Measurements from ENCODE around the gene TCN1. TPM values are rescaled to one million over a fixed set of nuclear protein-coding genes. Genes with fewer than 3 reads are reported as not detected.
"Not testable (repeated sequence)": the region's sequence is repeated elsewhere in the genome, so short reads cannot be mapped to it uniquely, and the experiment has no call there.

TCN1 gene
- total and polyA plus RNA-seq, 4 donors, result 0.43 to 4.9 (median 3.7) TPM

DNA sequence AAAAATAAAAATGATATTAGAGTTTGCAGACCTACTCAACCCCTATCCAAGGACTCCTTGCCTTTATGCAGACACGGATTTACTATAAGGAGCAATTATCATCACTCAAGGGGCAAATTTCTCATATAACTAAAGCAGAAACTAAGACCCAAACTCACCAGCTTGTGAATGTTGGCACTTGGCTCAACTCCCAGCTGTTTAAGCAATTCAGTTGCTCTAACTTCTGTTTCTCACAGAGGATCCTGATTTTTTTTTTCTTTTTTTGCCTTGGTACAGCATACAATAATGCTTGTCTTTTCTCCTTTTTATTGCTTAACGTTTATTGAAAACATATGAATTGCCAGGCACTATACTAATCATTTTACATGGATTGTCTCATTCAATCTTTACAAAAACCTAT is 11.4 kb downstream of the TCN1 start:
- Histone ChIP-seq H3K36me3 (ENCODE audit: control insufficient read depth in 4 of 4, insufficient read depth in 4 of 4, low read length in 4 of 4) (no peaks in the 10 kb centered on the region), H3K9ac (ENCODE audit: insufficient read depth in 1 of 2, low read length in 2 of 2) (no peak overlapping the region), H3K4me1 (ENCODE audit: control insufficient read depth in 5 of 5, insufficient read depth in 5 of 5, low read length in 5 of 5) (no peaks in the 10 kb centered on the region), H3K27me3 (ENCODE audit: control insufficient read depth in 3 of 3, insufficient read depth in 3 of 3, low read length in 2 of 3) (no peaks in the 10 kb centered on the region), H3K4me3 (no peak overlapping the region), H3K27ac (ENCODE audit: low read depth in 1 of 2, low read length in 1 of 2) (no peak overlapping the region), H3K9me3 (ENCODE audit: control insufficient read depth in 4 of 4, insufficient read depth in 3 of 4, low read length in 3 of 4) (no peaks in the 10 kb centered on the region)
- WGBS, 2 donors, result 51 to 59% methylated on average over 2 of the region's 2 CpGs
- TF ChIP-seq, protein P1, sequence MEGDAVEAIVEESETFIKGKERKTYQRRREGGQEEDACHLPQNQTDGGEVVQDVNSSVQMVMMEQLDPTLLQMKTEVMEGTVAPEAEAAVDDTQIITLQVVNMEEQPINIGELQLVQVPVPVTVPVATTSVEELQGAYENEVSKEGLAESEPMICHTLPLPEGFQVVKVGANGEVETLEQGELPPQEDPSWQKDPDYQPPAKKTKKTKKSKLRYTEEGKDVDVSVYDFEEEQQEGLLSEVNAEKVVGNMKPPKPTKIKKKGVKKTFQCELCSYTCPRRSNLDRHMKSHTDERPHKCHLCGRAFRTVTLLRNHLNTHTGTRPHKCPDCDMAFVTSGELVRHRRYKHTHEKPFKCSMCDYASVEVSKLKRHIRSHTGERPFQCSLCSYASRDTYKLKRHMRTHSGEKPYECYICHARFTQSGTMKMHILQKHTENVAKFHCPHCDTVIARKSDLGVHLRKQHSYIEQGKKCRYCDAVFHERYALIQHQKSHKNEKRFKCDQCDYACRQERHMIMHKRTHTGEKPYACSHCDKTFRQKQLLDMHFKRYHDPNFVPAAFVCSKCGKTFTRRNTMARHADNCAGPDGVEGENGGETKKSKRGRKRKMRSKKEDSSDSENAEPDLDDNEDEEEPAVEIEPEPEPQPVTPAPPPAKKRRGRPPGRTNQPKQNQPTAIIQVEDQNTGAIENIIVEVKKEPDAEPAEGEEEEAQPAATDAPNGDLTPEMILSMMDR (IDR thresholded peaks at IDR 0.05; ENCODE audit: control extremely low read depth, extremely low read depth), result no peak
- DNase-seq (peak in 1 of 3 donors; percentile 5), ATAC-seq (ENCODE audit: insufficient read depth, low FRiP score) (no peak)

DNA sequence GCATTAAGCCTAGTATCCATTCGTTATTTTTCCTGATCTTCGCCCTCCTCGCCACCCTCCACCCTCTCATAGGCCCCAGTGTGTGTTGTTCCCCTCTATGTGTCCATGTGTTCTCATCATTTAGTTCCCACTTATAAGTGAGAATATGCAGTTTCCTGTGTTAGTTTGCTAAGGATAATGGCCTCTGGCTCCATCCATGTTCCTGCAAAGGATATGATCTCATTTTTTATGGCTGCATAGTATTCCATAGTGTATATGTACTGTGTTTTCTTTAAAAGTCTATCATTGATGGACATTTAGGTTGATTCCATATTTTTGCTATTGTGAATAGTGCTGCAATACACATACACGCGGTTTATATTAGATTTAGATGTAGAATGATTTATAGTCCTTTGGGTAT is 14.9 kb downstream of the TCN1 start:
- H3K27me3 ChIP-seq (ENCODE audit: control insufficient read depth in 3 of 3, insufficient read depth in 3 of 3, low read length in 2 of 3); H3K4me3 ChIP-seq; H3K27ac ChIP-seq (ENCODE audit: low read depth in 1 of 2, low read length in 1 of 2); H3K9me3 ChIP-seq (ENCODE audit: control insufficient read depth in 4 of 4, insufficient read depth in 3 of 4, low read length in 3 of 4); H3K9ac ChIP-seq (ENCODE audit: insufficient read depth in 1 of 2, low read length in 2 of 2); DNase-seq; H3K4me1 ChIP-seq (ENCODE audit: control insufficient read depth in 5 of 5, insufficient read depth in 5 of 5, low read length in 5 of 5); ATAC-seq (ENCODE audit: insufficient read depth, low FRiP score); H3K36me3 ChIP-seq (ENCODE audit: control insufficient read depth in 4 of 4, insufficient read depth in 4 of 4, low read length in 4 of 4): not testable (repeated sequence)
- 93 to 95% methylated on average over 5 of the region's 5 CpGs for WGBS, 2 donors

- 93 to 97% methylated on average over 2 of the region's 2 CpGs for WGBS, 2 donors
- not testable (repeated sequence) for ATAC-seq (ENCODE audit: insufficient read depth, low FRiP score)
Measured at GRCh38 chr11:59849551-59849950, 16.7 kb downstream of the TCN1 start.

DNA sequence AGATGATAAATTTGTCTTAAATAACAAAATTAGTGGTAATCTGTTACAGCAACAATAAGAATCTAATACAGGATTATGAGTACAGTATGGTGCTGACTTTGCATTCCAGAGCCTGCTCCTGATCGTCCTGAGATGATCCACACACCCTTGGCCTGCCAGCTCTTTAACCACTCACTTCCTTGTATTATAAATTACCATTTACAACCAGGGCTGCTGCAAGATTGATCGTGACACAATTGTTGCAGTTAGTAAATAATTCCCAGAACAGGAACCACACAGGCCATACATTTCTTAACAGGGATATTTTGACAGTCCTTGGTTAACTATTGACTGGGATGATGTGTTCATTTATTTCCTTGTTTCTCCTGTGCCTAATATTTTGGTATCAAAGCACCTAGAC is 17.2 kb downstream of the TCN1 start:
- H3K27me3 ChIP-seq (ENCODE audit: control insufficient read depth in 3 of 3, insufficient read depth in 3 of 3, low read length in 2 of 3), result no peaks in the 10 kb centered on the region
- TF ChIP-seq, protein P1 (IDR thresholded peaks at IDR 0.05; ENCODE audit: control extremely low read depth, extremely low read depth), result no peak
- no peak overlapping the region for H3K27ac ChIP-seq (ENCODE audit: low read depth in 1 of 2, low read length in 1 of 2)
- H3K36me3 ChIP-seq (ENCODE audit: control insufficient read depth in 4 of 4, insufficient read depth in 4 of 4, low read length in 4 of 4), result no peaks in the 10 kb centered on the region
- H3K9me3 ChIP-seq (ENCODE audit: control insufficient read depth in 4 of 4, insufficient read depth in 3 of 4, low read length in 3 of 4), result no peaks in the 10 kb centered on the region
- no peak overlapping the region for H3K4me3 ChIP-seq
- H3K9ac ChIP-seq (ENCODE audit: insufficient read depth in 1 of 2, low read length in 2 of 2), result no peak overlapping the region
- WGBS, 2 donors, result 6 to 19% methylated on average over 2 of the region's 2 CpGs
- DNase-seq, result no peak
- no peak for ATAC-seq (ENCODE audit: insufficient read depth, low FRiP score)
- H3K4me1 ChIP-seq (ENCODE audit: control insufficient read depth in 5 of 5, insufficient read depth in 5 of 5, low read length in 5 of 5), result no peaks in the 10 kb centered on the region

More at GRCh38 chr11:59849551-59849950, 16.7 kb downstream of the TCN1 start:
- H3K27me3 ChIP-seq (ENCODE audit: control insufficient read depth in 3 of 3, insufficient read depth in 3 of 3, low read length in 2 of 3); H3K27ac ChIP-seq (ENCODE audit: low read depth in 1 of 2, low read length in 1 of 2); H3K9me3 ChIP-seq (ENCODE audit: control insufficient read depth in 4 of 4, insufficient read depth in 3 of 4, low read length in 3 of 4); H3K36me3 ChIP-seq (ENCODE audit: control insufficient read depth in 4 of 4, insufficient read depth in 4 of 4, low read length in 4 of 4); H3K4me1 ChIP-seq (ENCODE audit: control insufficient read depth in 5 of 5, insufficient read depth in 5 of 5, low read length in 5 of 5); H3K4me3 ChIP-seq; DNase-seq; H3K9ac ChIP-seq (ENCODE audit: insufficient read depth in 1 of 2, low read length in 2 of 2): not testable (repeated sequence)

DNA sequence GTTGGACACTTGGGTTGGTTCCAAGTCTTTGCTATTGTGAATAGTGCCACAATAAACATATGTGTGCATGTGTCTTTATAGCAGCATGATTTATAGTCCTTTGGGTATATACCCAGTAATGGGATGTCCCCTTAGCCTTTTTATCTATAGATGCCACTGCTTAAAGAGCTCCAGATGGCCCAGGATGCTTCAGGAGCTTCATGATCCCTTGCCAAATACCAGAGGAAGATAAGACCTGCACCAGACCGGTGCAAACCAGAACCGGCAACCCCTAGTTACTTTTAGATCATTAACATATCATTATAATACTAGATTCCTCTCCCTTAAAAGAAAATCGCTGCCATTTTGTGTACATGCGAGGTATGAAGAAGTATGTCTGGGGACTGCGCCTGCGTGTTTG is 17.8 kb downstream of the TCN1 start:
- not testable (repeated sequence) for DNase-seq; ATAC-seq (ENCODE audit: insufficient read depth, low FRiP score); H3K27me3 ChIP-seq (ENCODE audit: control insufficient read depth in 3 of 3, insufficient read depth in 3 of 3, low read length in 2 of 3); H3K4me1 ChIP-seq (ENCODE audit: control insufficient read depth in 5 of 5, insufficient read depth in 5 of 5, low read length in 5 of 5); H3K36me3 ChIP-seq (ENCODE audit: control insufficient read depth in 4 of 4, insufficient read depth in 4 of 4, low read length in 4 of 4); H3K9ac ChIP-seq (ENCODE audit: insufficient read depth in 1 of 2, low read length in 2 of 2); H3K4me3 ChIP-seq; H3K9me3 ChIP-seq (ENCODE audit: control insufficient read depth in 4 of 4, insufficient read depth in 3 of 4, low read length in 3 of 4); H3K27ac ChIP-seq (ENCODE audit: low read depth in 1 of 2, low read length in 1 of 2)
- 94 to 97% methylated on average over 6 of the region's 6 CpGs for WGBS, 2 donors
